Measurements from ENCODE around the gene PTGES3. TPM values are rescaled to one million over a fixed set of nuclear protein-coding genes. Genes with fewer than 3 reads are reported as not detected.

PTGES3 gene
- total and polyA plus RNA-seq, 3 donors from 2014 or later = 102 to 267 (median 110) TPM

- TF ChIP-seq CTCF (IDR thresholded peaks at IDR 0.05) (no peak), POLR2A (IDR thresholded peaks at IDR 0.05) (no peak)
- no peak for DNase-seq
- no peaks in the 10 kb centered on the region for H3K9me3 ChIP-seq
- no peak overlapping the region for H3K27ac ChIP-seq
- H3K4me1 ChIP-seq = no peaks in the 10 kb centered on the region
- no peaks in the 10 kb centered on the region for H3K27me3 ChIP-seq
- no peaks in the 10 kb centered on the region for H3K36me3 ChIP-seq (ENCODE audit: low read depth, missing control alignments)
- H3K4me3 ChIP-seq = no peak overlapping the region
- intact Hi-C loops (cut with DNase I; ENCODE audit: low total_unique reads) = no loop called here
- WGBS, 2 donors = 72 to 85% methylated on average over 2 of the region's 2 CpGs
Measured at GRCh38 chr12:56668197-56668457, 20.0 kb downstream of the PTGES3 start.

- WGBS, 2 donors = 88 to 89% methylated on average over 13 of the region's 13 CpGs
Measured at GRCh38 chr12:56661979-56662638, 26.0 kb downstream of the PTGES3 start.

GRCh38 chr12:56661560-56661959, 26.5 kb downstream of the PTGES3 start:
- Histone ChIP-seq H3K27ac (no peak overlapping the region), H3K36me3 (ENCODE audit: low read depth, missing control alignments) (no peaks in the 10 kb centered on the region), H3K27me3 (no peaks in the 10 kb centered on the region), H3K9me3 (no peaks in the 10 kb centered on the region), H3K4me3 (no peak overlapping the region), H3K4me1 (no peaks in the 10 kb centered on the region)
- DNase-seq = no peak
- intact Hi-C loops (cut with DNase I; ENCODE audit: low total_unique reads) = no loop called here
- no peak for TF ChIP-seq CTCF (IDR thresholded peaks at IDR 0.05)
- no peak for TF ChIP-seq POLR2A (IDR thresholded peaks at IDR 0.05)
- WGBS, 2 donors = 92 to 96% methylated on average over 7 of the region's 7 CpGs

More at GRCh38 chr12:56661979-56662638, 26.0 kb downstream of the PTGES3 start:
- Histone ChIP-seq H3K4me3 (no peak overlapping the region), H3K27me3 (no peaks in the 10 kb centered on the region), H3K36me3 (ENCODE audit: low read depth, missing control alignments) (no peaks in the 10 kb centered on the region), H3K9me3 (no peaks in the 10 kb centered on the region), H3K4me1 (no peaks in the 10 kb centered on the region), H3K27ac (no peak overlapping the region)
- TF ChIP-seq POLR2A (IDR thresholded peaks at IDR 0.05) (no peak), CTCF (IDR thresholded peaks at IDR 0.05) (no peak)
- DNase-seq = no peak
- intact Hi-C loops (cut with DNase I; ENCODE audit: low total_unique reads) = no loop called here

- no peaks in the 10 kb centered on the region for H3K36me3 ChIP-seq (ENCODE audit: low read depth, missing control alignments)
- no peak overlapping the region for H3K4me3 ChIP-seq
- no peak overlapping the region for H3K27ac ChIP-seq
- TF ChIP-seq CTCF (IDR thresholded peaks at IDR 0.05) = no peak
- no peak for TF ChIP-seq POLR2A (IDR thresholded peaks at IDR 0.05)
- H3K9me3 ChIP-seq = no peaks in the 10 kb centered on the region
- intact Hi-C loops (cut with DNase I; ENCODE audit: low total_unique reads) = no loop called here
- 77 to 89% methylated on average over 1 of the region's 1 CpG for WGBS, 2 donors
- no peak for DNase-seq
- no peaks in the 10 kb centered on the region for H3K4me1 ChIP-seq
- no peaks in the 10 kb centered on the region for H3K27me3 ChIP-seq
Measured at GRCh38 chr12:56658921-56659320, 29.2 kb downstream of the PTGES3 start.

Measured in testis (tissue), 3 donors.